Measurements from ENCODE around the gene COPS3.
"Not testable (repeated sequence)": the region's sequence is repeated elsewhere in the genome, so short reads cannot be mapped to it uniquely, and the experiment has no call there.

Gene COPS3

GRCh38 chr17:17301659-17302058 is 20.6 kb upstream of the COPS3 start:
- not testable (repeated sequence) for DNase-seq

GRCh38 chr17:17300624-17301568 is 19.9 kb upstream of the COPS3 start:
- peak; percentile 67 for DNase-seq

- no peak for DNase-seq
These were observed 17.1 kb upstream of the COPS3 start for GRCh38 chr17:17298108-17298507.

- no peak for DNase-seq
These were observed 16.2 kb upstream of the COPS3 start for GRCh38 chr17:17297217-17297616.

- DNase-seq, result no peak
These were observed 14.1 kb upstream of the COPS3 start for GRCh38 chr17:17295141-17295540.

GRCh38 chr17:17289701-17290100 is 8.7 kb upstream of the COPS3 start:
- no peak for DNase-seq

GRCh38 chr17:17289086-17289485 is 8.0 kb upstream of the COPS3 start:
- no peak for DNase-seq

GRCh38 chr17:17285951-17286350 is 4.9 kb upstream of the COPS3 start:
- DNase-seq, result no peak

GRCh38 chr17:17279316-17279715 is 1.7 kb downstream of the COPS3 start:
- no peak for DNase-seq

- not testable (repeated sequence) for DNase-seq
These were observed 3.6 kb downstream of the COPS3 start for GRCh38 chr17:17277431-17277830.

GRCh38 chr17:17275971-17276370 is 5.1 kb downstream of the COPS3 start:
- DNase-seq, result no peak

- peak; percentile 24 for DNase-seq
These were observed 10.9 kb downstream of the COPS3 start for GRCh38 chr17:17269926-17270773.

- DNase-seq, result no peak
These were observed 16.6 kb downstream of the COPS3 start for GRCh38 chr17:17264430-17264829.

- DNase-seq, result no peak
These were observed 22.0 kb downstream of the COPS3 start for GRCh38 chr17:17258998-17259397.

- no peak for DNase-seq
These were observed 23.0 kb downstream of the COPS3 start for GRCh38 chr17:17258011-17258410.

- DNase-seq, result no peak
These were observed 24.7 kb downstream of the COPS3 start for GRCh38 chr17:17256316-17256715.

- DNase-seq, result not testable (repeated sequence)
These were observed 25.4 kb downstream of the COPS3 start for GRCh38 chr17:17255689-17256088.

- no peak for DNase-seq
These were observed 27.0 kb downstream of the COPS3 start for GRCh38 chr17:17254036-17254435.

GRCh38 chr17:17253406-17253805 is 27.6 kb downstream of the COPS3 start:
- no peak for DNase-seq

- DNase-seq, result no peak
These were observed 28.8 kb downstream of the COPS3 start for GRCh38 chr17:17252149-17252661.

- DNase-seq, result no peak
These were observed 34.2 kb downstream of the COPS3 start for GRCh38 chr17:17246879-17247278.

GRCh38 chr17:17243163-17243562 is 37.9 kb downstream of the COPS3 start:
- DNase-seq, result no peak

- DNase-seq, result no peak
These were observed 38.8 kb downstream of the COPS3 start for GRCh38 chr17:17242246-17242645.
